ENCODE measurements around the gene ANKS1B. TPM values are rescaled to one million over a fixed set of nuclear protein-coding genes. Genes with fewer than 3 reads are reported as not detected.

ANKS1B gene
- total and polyA plus RNA-seq, 3 experiments from 2014 or later, result 0.39 to 0.60 TPM; not detected in 1

- Mint-ChIP-seq H3K27ac (no peak overlapping the region), H3K27me3 (no peaks in the 10 kb centered on the region), H3K4me1 (no peaks in the 10 kb centered on the region), H3K36me3 (no peaks in the 10 kb centered on the region), H3K9me3 (no peaks in the 10 kb centered on the region), H3K4me3 (no peak overlapping the region)
- H3K36me3 ChIP-seq (ENCODE audit: insufficient read depth, low read length), result no peaks in the 10 kb centered on the region
- DNase-seq, result no peak
- no peak overlapping the region for H3K27ac ChIP-seq (ENCODE audit: low read depth, low read length)
- no peaks in the 10 kb centered on the region for H3K9me3 ChIP-seq (ENCODE audit: low read length)
- no peaks in the 10 kb centered on the region for H3K4me1 ChIP-seq (ENCODE audit: insufficient read depth, low read length)
- H3K4me3 ChIP-seq (ENCODE audit: low read length), result no peak overlapping the region
- CTCF ChIA-PET, result no interaction called here
- POLR2A ChIA-PET, result no interaction called here
- no peaks in the 10 kb centered on the region for H3K27me3 ChIP-seq (ENCODE audit: insufficient read depth, low read length, poor library complexity, severe bottlenecking)
Measured at GRCh38 chr12:99128246-99128802, 856.4 kb downstream of the ANKS1B start.

DNA sequence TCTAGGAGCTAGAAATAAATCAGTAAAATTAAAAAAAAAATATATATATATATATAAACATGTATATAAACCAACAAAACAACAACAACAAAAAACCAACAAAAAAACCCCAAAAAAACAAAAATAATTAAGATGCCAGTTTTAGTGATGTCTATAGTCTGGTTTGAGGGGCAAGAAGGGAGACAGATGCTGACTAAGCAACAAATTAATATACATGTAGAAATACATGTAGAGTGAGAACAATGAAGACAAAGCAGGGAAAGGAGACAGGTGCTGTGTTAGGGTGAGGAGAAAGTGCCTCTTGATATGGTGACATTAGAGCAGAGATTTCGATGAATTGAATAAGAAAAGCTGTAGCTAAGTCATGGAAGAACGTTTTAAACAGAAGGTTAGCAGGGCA, 861.8 kb downstream of the ANKS1B start:
- Mint-ChIP-seq H3K4me3 (no peak overlapping the region), H3K36me3 (no peaks in the 10 kb centered on the region), H3K4me1 (no peaks in the 10 kb centered on the region), H3K27me3 (no peaks in the 10 kb centered on the region), H3K27ac (no peak overlapping the region), H3K9me3 (no peaks in the 10 kb centered on the region)
- DNase-seq, result no peak
- Histone ChIP-seq H3K36me3 (ENCODE audit: insufficient read depth, low read length) (no peaks in the 10 kb centered on the region), H3K9me3 (ENCODE audit: low read length) (no peaks in the 10 kb centered on the region), H3K4me3 (ENCODE audit: low read length) (no peak overlapping the region), H3K27ac (ENCODE audit: low read depth, low read length) (no peak overlapping the region), H3K27me3 (ENCODE audit: insufficient read depth, low read length, poor library complexity, severe bottlenecking) (no peaks in the 10 kb centered on the region), H3K4me1 (ENCODE audit: insufficient read depth, low read length) (no peaks in the 10 kb centered on the region)
- POLR2A ChIA-PET, result no interaction called here
- CTCF ChIA-PET, result no interaction called here

- CTCF ChIA-PET, result no interaction called here
- Mint-ChIP-seq H3K36me3 (no peaks in the 10 kb centered on the region), H3K27me3 (no peaks in the 10 kb centered on the region), H3K27ac (no peak overlapping the region), H3K4me1 (no peaks in the 10 kb centered on the region), H3K9me3 (no peaks in the 10 kb centered on the region), H3K4me3 (no peak overlapping the region)
- H3K36me3 ChIP-seq (ENCODE audit: insufficient read depth, low read length), result no peaks in the 10 kb centered on the region
- H3K9me3 ChIP-seq (ENCODE audit: low read length), result no peaks in the 10 kb centered on the region
- H3K4me3 ChIP-seq (ENCODE audit: low read length), result no peak overlapping the region
- no peak overlapping the region for H3K27ac ChIP-seq (ENCODE audit: low read depth, low read length)
- DNase-seq, result no peak
- H3K4me1 ChIP-seq (ENCODE audit: insufficient read depth, low read length), result no peaks in the 10 kb centered on the region
- H3K27me3 ChIP-seq (ENCODE audit: insufficient read depth, low read length, poor library complexity, severe bottlenecking), result no peaks in the 10 kb centered on the region
- POLR2A ChIA-PET, result no interaction called here
Measured at GRCh38 chr12:99122496-99122895, 862.2 kb downstream of the ANKS1B start.

DNA sequence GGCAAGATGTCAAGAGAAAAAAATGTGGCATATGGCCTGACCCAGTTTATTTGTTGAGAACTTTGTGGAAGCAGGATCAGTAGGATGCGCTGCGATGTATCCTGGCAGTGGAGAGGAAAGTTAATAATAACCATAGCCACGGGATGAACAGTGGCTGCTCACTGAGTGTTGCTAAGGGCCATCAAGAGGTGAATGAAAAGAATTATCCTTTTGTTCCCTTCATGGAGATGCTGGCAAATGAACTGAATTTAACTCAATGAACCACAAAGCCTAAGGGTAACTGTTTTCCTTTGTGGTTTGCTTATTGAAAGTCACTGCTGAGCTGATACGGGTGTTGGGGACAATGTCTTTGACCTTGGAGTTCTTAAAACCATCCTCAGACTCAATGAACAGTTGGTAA, 863.2 kb downstream of the ANKS1B start:
- no peak for DNase-seq
- no peaks in the 10 kb centered on the region for H3K4me1 ChIP-seq (ENCODE audit: insufficient read depth, low read length)
- H3K4me3 ChIP-seq (ENCODE audit: low read length), result no peak overlapping the region
- no peaks in the 10 kb centered on the region for H3K36me3 Mint-ChIP-seq
- peaks cover 0 to 3% (median 0%) of the 10 kb centered on the region in 5 donors for H3K9me3 Mint-ChIP-seq
- H3K27ac Mint-ChIP-seq, result no peak overlapping the region
- H3K27ac ChIP-seq (ENCODE audit: low read depth, low read length), result no peak overlapping the region
- ChIA-PET CTCF (no interaction called here), POLR2A (no interaction called here)
- no peaks in the 10 kb centered on the region for H3K4me1 Mint-ChIP-seq
- no peaks in the 10 kb centered on the region for H3K9me3 ChIP-seq (ENCODE audit: low read length)
- no peaks in the 10 kb centered on the region for H3K36me3 ChIP-seq (ENCODE audit: insufficient read depth, low read length)
- no peaks in the 10 kb centered on the region for H3K27me3 ChIP-seq (ENCODE audit: insufficient read depth, low read length, poor library complexity, severe bottlenecking)
- H3K27me3 Mint-ChIP-seq, result no peaks in the 10 kb centered on the region
- H3K4me3 Mint-ChIP-seq, result no peak overlapping the region

DNA sequence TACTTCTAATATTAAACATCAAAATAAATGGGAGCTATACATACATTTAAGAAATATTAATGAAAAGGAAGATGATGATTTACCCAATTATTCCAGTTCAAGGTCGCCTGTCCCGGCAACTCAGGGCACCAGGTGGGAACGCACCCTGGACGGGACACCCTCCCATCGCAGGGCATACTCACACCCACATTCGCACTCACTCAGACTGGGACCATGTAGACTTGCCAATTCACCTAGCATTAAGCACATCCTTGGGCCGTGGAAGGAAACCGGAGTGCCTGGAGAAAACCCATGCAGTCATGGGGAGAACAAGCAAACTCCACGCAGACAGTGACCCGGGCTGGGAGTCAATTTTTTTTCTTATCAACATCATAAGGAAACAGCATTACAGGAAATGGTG, 864.8 kb downstream of the ANKS1B start:
- Histone ChIP-seq H3K36me3 (ENCODE audit: insufficient read depth, low read length) (no peaks in the 10 kb centered on the region), H3K27ac (ENCODE audit: low read depth, low read length) (no peak overlapping the region), H3K9me3 (ENCODE audit: low read length) (no peaks in the 10 kb centered on the region), H3K27me3 (ENCODE audit: insufficient read depth, low read length, poor library complexity, severe bottlenecking) (no peaks in the 10 kb centered on the region), H3K4me3 (ENCODE audit: low read length) (no peak overlapping the region), H3K4me1 (ENCODE audit: insufficient read depth, low read length) (no peaks in the 10 kb centered on the region)
- no peak overlapping the region for H3K27ac Mint-ChIP-seq
- ChIA-PET POLR2A (no interaction called here), CTCF (no interaction called here)
- H3K36me3 Mint-ChIP-seq, result no peaks in the 10 kb centered on the region
- H3K4me1 Mint-ChIP-seq, result no peaks in the 10 kb centered on the region
- no peaks in the 10 kb centered on the region for H3K27me3 Mint-ChIP-seq
- H3K4me3 Mint-ChIP-seq, result no peak overlapping the region
- no peak for DNase-seq
- H3K9me3 Mint-ChIP-seq, result peaks cover 0 to 6% (median 0%) of the 10 kb centered on the region in 5 donors

DNA sequence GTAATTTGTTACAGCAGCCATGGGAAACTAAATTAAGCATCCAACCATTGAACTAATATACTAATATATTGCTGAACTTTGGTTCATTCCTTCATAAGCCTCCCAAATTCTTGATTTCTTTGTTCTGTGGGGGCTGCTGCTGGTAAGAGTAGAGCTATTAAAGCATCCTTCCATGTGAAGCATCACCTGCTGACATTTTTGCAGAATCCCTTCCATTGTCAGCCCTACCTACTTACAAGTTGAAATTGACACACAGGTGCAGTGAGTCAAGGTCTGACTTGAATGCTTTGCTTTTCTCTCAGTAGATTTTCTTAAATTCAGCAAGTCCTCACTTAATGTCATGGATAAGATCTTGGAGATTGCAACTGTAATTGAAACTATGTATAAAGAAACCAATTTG, 865.3 kb downstream of the ANKS1B start:
- H3K4me3 ChIP-seq (ENCODE audit: low read length), result no peak overlapping the region
- H3K9me3 ChIP-seq (ENCODE audit: low read length), result no peaks in the 10 kb centered on the region
- H3K9me3 Mint-ChIP-seq, result peaks cover 0 to 6% (median 0%) of the 10 kb centered on the region in 5 donors
- no peaks in the 10 kb centered on the region for H3K4me1 Mint-ChIP-seq
- DNase-seq, result no peak
- CTCF ChIA-PET, result no interaction called here
- H3K4me3 Mint-ChIP-seq, result no peak overlapping the region
- H3K27ac ChIP-seq (ENCODE audit: low read depth, low read length), result no peak overlapping the region
- no peaks in the 10 kb centered on the region for H3K4me1 ChIP-seq (ENCODE audit: insufficient read depth, low read length)
- no peaks in the 10 kb centered on the region for H3K36me3 ChIP-seq (ENCODE audit: insufficient read depth, low read length)
- H3K36me3 Mint-ChIP-seq, result no peaks in the 10 kb centered on the region
- no peaks in the 10 kb centered on the region for H3K27me3 Mint-ChIP-seq
- H3K27me3 ChIP-seq (ENCODE audit: insufficient read depth, low read length, poor library complexity, severe bottlenecking), result no peaks in the 10 kb centered on the region
- H3K27ac Mint-ChIP-seq, result no peak overlapping the region
- POLR2A ChIA-PET, result no interaction called here

DNA sequence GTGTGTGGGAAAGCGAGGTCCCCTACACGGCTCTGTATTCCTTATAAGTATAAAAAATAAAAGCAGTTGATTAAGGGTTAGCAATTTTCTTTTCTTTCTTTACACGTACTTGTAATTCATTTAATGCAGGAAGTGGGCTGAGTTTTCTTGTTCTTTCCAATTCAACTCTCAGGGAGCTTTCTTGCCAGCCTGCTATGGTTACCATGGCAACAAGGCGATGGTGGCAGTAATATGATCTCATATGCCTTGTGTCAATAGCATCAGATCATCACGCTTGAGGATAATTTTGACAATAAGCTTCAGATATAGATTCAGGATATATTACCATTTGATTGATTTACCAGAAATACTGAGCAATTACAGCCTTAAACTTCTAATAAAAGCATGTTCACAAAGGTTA, 873.1 kb downstream of the ANKS1B start:
- Histone ChIP-seq H3K4me1 (ENCODE audit: insufficient read depth, low read length) (no peaks in the 10 kb centered on the region), H3K4me3 (ENCODE audit: low read length) (no peak overlapping the region), H3K27ac (ENCODE audit: low read depth, low read length) (no peak overlapping the region), H3K27me3 (ENCODE audit: insufficient read depth, low read length, poor library complexity, severe bottlenecking) (no peaks in the 10 kb centered on the region), H3K9me3 (ENCODE audit: low read length) (no peaks in the 10 kb centered on the region), H3K36me3 (ENCODE audit: insufficient read depth, low read length) (no peaks in the 10 kb centered on the region)
- Mint-ChIP-seq H3K27me3 (no peaks in the 10 kb centered on the region), H3K36me3 (no peaks in the 10 kb centered on the region), H3K4me1 (no peaks in the 10 kb centered on the region), H3K4me3 (no peak overlapping the region), H3K9me3 (peaks cover 0 to 3% (median 0%) of the 10 kb centered on the region in 5 donors), H3K27ac (no peak overlapping the region)
- ChIA-PET CTCF (no interaction called here), POLR2A (no interaction called here)
- no peak for DNase-seq

DNA sequence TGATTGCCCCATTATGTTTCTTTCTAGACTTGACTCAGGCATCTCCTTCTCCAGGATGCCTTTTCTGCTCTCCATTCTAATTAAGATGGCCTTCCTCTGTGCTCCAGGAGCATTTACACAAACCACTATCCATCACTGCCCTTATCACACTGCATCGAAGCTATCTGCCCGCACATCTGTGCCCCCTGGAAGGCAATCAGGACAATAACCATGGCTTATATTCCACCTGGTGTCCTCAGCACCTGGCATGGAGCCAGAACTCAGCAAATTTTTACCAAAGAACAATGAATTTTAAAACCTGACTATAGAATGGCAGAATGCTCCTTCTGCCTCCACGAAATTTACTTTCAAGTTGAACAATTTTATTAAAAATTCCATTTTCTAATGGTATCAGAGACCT, 873.9 kb downstream of the ANKS1B start:
- no peaks in the 10 kb centered on the region for H3K4me1 Mint-ChIP-seq
- DNase-seq, result no peak
- H3K9me3 Mint-ChIP-seq, result peaks cover 0 to 3% (median 0%) of the 10 kb centered on the region in 5 donors
- ChIA-PET CTCF (no interaction called here), POLR2A (no interaction called here)
- peak overlapping the region in 1 of 8 donors; percentile 10 for H3K27ac Mint-ChIP-seq
- Histone ChIP-seq H3K4me3 (ENCODE audit: low read length) (no peak overlapping the region), H3K4me1 (ENCODE audit: insufficient read depth, low read length) (no peaks in the 10 kb centered on the region), H3K9me3 (ENCODE audit: low read length) (no peaks in the 10 kb centered on the region), H3K27ac (ENCODE audit: low read depth, low read length) (no peak overlapping the region), H3K27me3 (ENCODE audit: insufficient read depth, low read length, poor library complexity, severe bottlenecking) (no peaks in the 10 kb centered on the region), H3K36me3 (ENCODE audit: insufficient read depth, low read length) (no peaks in the 10 kb centered on the region)
- no peaks in the 10 kb centered on the region for H3K27me3 Mint-ChIP-seq
- no peak overlapping the region for H3K4me3 Mint-ChIP-seq
- no peaks in the 10 kb centered on the region for H3K36me3 Mint-ChIP-seq

- H3K27me3 Mint-ChIP-seq, result no peaks in the 10 kb centered on the region
- CTCF ChIA-PET, result no interaction called here
- Histone ChIP-seq H3K36me3 (ENCODE audit: insufficient read depth, low read length) (no peaks in the 10 kb centered on the region), H3K27ac (ENCODE audit: low read depth, low read length) (no peak overlapping the region), H3K4me3 (ENCODE audit: low read length) (no peak overlapping the region), H3K9me3 (ENCODE audit: low read length) (no peaks in the 10 kb centered on the region), H3K27me3 (ENCODE audit: insufficient read depth, low read length, poor library complexity, severe bottlenecking) (no peaks in the 10 kb centered on the region), H3K4me1 (ENCODE audit: insufficient read depth, low read length) (no peaks in the 10 kb centered on the region)
- no peaks in the 10 kb centered on the region for H3K4me1 Mint-ChIP-seq
- H3K36me3 Mint-ChIP-seq, result no peaks in the 10 kb centered on the region
- H3K9me3 Mint-ChIP-seq, result peaks cover 0 to 3% (median 0%) of the 10 kb centered on the region in 5 donors
- POLR2A ChIA-PET, result no interaction called here
- DNase-seq, result no peak
- H3K4me3 Mint-ChIP-seq, result no peak overlapping the region
- no peak overlapping the region for H3K27ac Mint-ChIP-seq
Measured at GRCh38 chr12:99110212-99110611, 874.5 kb downstream of the ANKS1B start.
